ENCODE measurements around the gene DNAJB6. TPM values are rescaled to one million over a fixed set of nuclear protein-coding genes. Genes with fewer than 3 reads are reported as not detected.
"Not testable (repeated sequence)": the region's sequence is repeated elsewhere in the genome, so short reads cannot be mapped to it uniquely, and the experiment has no call there.

DNAJB6 gene
- total and polyA plus RNA-seq, 9 donors, result 79.0 to 154 (median 89.2) TPM

DNA sequence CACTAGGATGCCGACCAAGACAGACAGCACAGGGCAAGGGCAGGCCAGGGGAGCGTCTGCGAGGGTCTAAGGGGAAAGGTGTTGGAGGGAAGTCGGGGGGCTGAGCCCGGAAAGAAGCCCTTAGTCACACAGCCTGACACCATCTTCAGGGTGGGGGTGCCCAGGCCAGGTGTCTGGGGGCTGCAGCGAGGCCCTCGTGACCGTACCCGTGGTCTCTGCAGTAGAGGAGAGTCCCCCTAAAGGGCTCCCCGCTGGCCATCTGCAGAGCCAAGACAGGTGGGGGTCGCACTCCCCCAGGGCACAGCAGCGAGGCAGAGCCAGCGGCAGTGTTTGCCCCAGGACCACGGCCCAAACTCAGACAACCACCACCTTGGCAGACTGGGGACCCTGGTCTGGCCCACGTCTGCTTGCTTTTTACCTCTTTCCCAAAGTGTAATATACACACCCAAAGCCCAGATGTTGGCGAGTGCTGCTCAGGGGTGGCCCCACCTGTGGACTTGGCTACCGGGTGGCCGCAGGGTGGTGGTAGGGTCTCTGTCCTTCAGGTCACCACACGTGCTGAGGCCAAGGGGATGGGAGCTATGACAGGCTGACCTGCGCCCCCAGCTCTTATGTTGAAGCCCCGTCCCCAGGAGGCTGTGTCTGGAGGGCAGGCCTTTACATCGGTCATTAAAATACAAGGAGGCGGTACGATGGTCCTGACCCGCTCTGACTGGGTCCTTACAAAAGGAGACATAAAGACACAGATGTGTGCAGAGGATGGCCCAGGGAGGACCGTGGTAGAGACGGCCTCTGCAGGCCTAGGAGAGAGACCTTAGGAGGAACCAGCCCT, 107.4 kb downstream of the DNAJB6 start:
- Histone ChIP-seq H3K9me3 (no peaks in the 10 kb centered on the region), H3K36me3 (no peaks in the 10 kb centered on the region), H3K27me3 (no peaks in the 10 kb centered on the region), H3K4me1 (ENCODE audit: insufficient read depth) (no peaks in the 10 kb centered on the region), H3K27ac (no peak overlapping the region), H3K4me3 (no peak overlapping the region)
- no peak for TF ChIP-seq POLR2A (IDR thresholded peaks at IDR 0.05)
- intact Hi-C loops (cut with DNase I), result no loop called here
- peak in 1 of 5 donors; percentile 9 for DNase-seq
- 80 to 88% (median 83%) methylated on average over 27 of the region's 27 CpGs for WGBS, 3 donors

DNA sequence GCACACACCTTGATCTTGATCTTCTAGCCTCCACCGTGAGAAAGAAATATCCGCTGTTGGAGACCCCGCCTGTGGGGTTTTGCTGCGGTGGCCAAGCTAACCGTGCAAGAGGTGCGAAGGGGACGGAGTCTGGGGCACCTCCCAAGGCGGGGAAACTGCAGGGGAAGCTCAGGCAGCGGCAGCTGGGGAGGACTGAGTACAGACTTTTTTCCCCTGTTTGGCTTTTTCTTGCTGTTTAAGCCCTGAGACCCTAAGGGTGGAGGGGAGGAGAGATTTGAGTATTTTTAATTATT, 108.0 kb downstream of the DNAJB6 start:
- Histone ChIP-seq H3K27me3 (no peaks in the 10 kb centered on the region), H3K4me1 (ENCODE audit: insufficient read depth) (no peaks in the 10 kb centered on the region), H3K4me3 (no peak overlapping the region), H3K27ac (no peak overlapping the region), H3K36me3 (no peaks in the 10 kb centered on the region), H3K9me3 (no peaks in the 10 kb centered on the region)
- intact Hi-C loops (cut with DNase I), result no loop called here
- peak in 1 of 5 donors; percentile 2 for DNase-seq
- TF ChIP-seq EP300 (IDR thresholded peaks at IDR 0.05) (no peak), POLR2A (IDR thresholded peaks at IDR 0.05) (no peak)
- TF ChIP-seq, protein P1, sequence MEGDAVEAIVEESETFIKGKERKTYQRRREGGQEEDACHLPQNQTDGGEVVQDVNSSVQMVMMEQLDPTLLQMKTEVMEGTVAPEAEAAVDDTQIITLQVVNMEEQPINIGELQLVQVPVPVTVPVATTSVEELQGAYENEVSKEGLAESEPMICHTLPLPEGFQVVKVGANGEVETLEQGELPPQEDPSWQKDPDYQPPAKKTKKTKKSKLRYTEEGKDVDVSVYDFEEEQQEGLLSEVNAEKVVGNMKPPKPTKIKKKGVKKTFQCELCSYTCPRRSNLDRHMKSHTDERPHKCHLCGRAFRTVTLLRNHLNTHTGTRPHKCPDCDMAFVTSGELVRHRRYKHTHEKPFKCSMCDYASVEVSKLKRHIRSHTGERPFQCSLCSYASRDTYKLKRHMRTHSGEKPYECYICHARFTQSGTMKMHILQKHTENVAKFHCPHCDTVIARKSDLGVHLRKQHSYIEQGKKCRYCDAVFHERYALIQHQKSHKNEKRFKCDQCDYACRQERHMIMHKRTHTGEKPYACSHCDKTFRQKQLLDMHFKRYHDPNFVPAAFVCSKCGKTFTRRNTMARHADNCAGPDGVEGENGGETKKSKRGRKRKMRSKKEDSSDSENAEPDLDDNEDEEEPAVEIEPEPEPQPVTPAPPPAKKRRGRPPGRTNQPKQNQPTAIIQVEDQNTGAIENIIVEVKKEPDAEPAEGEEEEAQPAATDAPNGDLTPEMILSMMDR (IDR thresholded peaks at IDR 0.05), result no peak
- 65 to 81% (median 70%) methylated on average over 9 of the region's 9 CpGs for WGBS, 3 donors

DNA sequence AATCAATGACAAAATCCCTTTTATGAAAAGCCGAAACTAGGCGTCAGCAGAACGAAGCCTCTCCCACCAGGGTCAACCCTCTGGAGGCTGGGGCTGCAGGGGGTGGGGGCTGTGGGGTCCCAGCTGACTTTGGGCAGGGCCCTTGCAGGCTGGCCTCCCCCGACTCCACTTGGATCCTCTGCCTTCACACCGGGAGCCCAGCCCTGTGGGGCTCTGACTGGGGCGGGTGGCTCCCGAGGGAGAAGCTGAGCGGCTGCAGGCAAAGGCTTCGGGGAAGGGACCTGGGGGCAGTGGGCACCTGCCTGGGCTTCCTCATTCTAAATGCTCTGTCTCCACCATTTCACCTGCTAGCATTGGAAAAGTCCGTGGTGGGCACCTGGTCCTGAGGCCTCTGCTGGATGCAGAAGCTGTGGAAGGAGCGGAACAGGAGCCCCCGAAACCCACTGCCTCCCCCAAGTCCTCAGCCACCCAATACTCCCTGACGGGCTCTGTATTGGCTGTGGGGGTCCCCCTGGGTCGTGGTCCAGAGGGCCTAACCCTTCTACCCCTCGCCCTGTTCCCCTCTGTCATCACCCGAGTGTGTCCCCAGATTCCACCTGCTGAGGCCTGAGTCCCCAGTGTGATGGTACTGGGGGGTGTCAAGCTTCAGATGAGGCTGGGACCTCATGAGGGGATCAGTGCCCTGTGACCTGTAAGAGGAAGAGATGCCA, 108.6 kb downstream of the DNAJB6 start:
- 64 to 75% (median 67%) methylated on average over 16 of the region's 16 CpGs for WGBS, 3 donors
- Histone ChIP-seq H3K27ac (no peak overlapping the region), H3K36me3 (no peaks in the 10 kb centered on the region), H3K9me3 (no peaks in the 10 kb centered on the region), H3K27me3 (no peaks in the 10 kb centered on the region), H3K4me3 (no peak overlapping the region), H3K4me1 (ENCODE audit: insufficient read depth) (no peaks in the 10 kb centered on the region)
- TF ChIP-seq POLR2A (IDR thresholded peaks at IDR 0.05) (no peak), EP300 (IDR thresholded peaks at IDR 0.05) (no peak)
- TF ChIP-seq, protein P1 (IDR thresholded peaks at IDR 0.05), result no peak
- DNase-seq, result peak in 2 of 5 donors; percentile 4 to 10
- intact Hi-C loops (cut with DNase I), result no loop called here

DNA sequence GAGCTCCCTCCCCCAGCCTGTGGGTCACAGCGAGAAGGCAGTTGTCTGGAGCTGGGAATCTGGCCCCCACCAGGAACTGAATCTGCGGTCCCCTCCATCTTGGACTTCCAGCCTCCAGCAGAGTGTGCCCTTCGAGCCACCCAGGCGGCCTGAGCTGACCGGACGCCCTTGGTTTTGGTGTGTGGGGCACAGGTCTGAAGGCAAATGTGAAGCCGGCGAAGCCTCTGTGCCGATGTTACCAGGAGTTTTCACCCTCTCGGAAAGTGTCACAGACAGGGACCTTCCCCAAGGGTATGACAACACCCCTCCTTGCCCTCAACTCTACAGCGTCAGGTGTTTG, 109.1 kb downstream of the DNAJB6 start:
- Histone ChIP-seq H3K4me1 (ENCODE audit: insufficient read depth) (no peaks in the 10 kb centered on the region), H3K27me3 (no peaks in the 10 kb centered on the region), H3K9me3 (no peaks in the 10 kb centered on the region), H3K36me3 (no peaks in the 10 kb centered on the region), H3K27ac (no peak overlapping the region), H3K4me3 (no peak overlapping the region)
- DNase-seq, result peak in 1 of 5 donors; percentile 1
- intact Hi-C loops (cut with DNase I), result no loop called here
- 88 to 92% (median 91%) methylated on average over 11 of the region's 11 CpGs for WGBS, 3 donors
- TF ChIP-seq POLR2A (IDR thresholded peaks at IDR 0.05) (no peak), EP300 (IDR thresholded peaks at IDR 0.05) (no peak)
- TF ChIP-seq, protein P1 (IDR thresholded peaks at IDR 0.05), result no peak

DNA sequence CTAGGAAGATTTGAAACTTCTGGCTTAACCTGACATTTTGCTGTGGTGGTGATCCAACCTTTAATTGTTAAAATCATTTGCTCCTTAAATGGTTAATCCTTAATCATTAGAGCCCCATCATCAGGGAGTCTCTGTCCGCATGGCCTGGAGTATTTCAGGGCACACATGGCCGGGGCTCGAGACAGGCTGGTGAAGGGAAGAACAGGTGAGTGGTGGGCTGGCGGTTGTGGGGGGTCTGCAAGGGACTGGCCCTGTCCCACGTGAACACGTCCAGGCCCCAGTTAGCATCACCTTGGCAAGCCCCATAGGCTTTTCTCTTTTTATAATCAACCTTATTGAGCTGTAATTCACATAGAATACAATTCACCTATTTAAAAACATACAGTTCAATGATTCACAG, 109.5 kb downstream of the DNAJB6 start:
- Histone ChIP-seq H3K27ac (no peak overlapping the region), H3K9me3 (no peaks in the 10 kb centered on the region), H3K4me3 (no peak overlapping the region), H3K27me3 (no peaks in the 10 kb centered on the region), H3K4me1 (ENCODE audit: insufficient read depth) (no peaks in the 10 kb centered on the region), H3K36me3 (no peaks in the 10 kb centered on the region)
- no peak for TF ChIP-seq EP300 (IDR thresholded peaks at IDR 0.05)
- TF ChIP-seq POLR2A (IDR thresholded peaks at IDR 0.05), result no peak
- TF ChIP-seq, protein P1 (IDR thresholded peaks at IDR 0.05), result no peak
- intact Hi-C loops (cut with DNase I), result no loop called here
- DNase-seq, result peak in 1 of 5 donors; percentile 4
- WGBS, 3 donors, result 44 to 48% (median 45%) methylated on average over 6 of the region's 6 CpGs

DNA sequence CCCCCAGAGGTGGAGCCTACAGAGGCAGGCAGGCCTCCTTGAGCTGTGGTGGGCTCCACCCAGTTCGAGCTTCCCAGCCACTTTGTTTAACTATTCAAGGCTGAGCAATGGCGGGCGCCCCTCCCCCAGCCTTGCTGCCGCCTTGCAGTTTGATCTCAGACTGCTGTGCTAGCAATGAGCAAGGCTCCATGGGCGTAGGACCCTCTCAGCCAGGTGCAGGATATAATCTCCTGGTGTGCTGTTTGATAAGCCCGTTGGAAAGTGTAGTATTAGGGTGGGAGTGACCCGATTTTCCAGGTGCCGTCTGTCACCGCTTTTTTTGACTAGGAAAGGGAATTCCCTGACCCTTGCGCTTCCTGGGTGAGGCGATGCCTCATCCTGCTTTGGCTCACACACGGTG, 117.2 kb downstream of the DNAJB6 start:
- DNase-seq; intact Hi-C loops (cut with DNase I): not testable (repeated sequence)
- WGBS, 3 donors, result 81 to 86% (median 85%) methylated on average over 12 of the region's 12 CpGs

More for the DNA sequence above, 117.2 kb downstream of the DNAJB6 start:
- H3K27ac ChIP-seq; H3K4me3 ChIP-seq; H3K4me1 ChIP-seq (ENCODE audit: insufficient read depth); H3K27me3 ChIP-seq; H3K36me3 ChIP-seq; H3K9me3 ChIP-seq: not testable (repeated sequence)
